ENCODE results near the gene CELSR2.

CELSR2 gene

DNA sequence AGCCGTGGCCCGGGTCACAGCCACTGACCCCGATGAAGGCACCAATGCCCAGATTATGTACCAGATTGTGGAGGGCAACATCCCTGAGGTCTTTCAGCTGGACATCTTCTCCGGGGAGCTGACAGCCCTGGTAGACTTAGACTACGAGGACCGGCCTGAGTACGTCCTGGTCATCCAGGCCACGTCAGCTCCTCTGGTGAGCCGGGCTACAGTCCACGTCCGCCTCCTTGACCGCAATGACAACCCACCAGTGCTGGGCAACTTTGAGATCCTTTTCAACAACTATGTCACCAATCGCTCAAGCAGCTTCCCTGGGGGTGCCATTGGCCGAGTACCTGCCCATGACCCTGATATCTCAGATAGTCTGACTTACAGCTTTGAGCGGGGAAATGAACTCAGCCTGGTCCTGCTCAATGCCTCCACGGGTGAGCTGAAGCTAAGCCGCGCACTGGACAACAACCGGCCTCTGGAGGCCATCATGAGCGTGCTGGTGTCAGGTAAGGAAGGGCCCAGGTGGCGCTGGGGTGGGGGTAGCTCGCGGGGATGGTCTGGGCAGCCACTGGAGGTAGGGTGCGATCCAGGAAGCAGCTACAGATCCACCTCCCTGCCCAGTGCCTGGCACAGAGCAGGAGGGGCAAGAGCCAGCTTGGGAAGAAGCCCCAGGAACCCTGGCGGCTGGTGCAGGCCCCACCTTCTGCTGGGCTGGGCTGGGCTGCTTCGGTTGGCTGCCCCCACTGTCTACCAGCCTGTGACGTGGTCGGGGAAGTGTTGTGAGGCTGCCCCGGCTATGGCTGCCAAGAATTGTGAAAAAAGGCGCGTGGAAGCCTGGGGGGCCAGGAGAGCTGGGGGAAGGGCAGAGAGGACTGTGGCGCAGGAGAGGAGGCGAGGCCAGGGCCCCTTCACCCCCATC, 3.8 kb downstream of the CELSR2 start:
- TF ChIP-seq CTCF (IDR thresholded peaks at IDR 0.05; ENCODE audit: low read depth, low read length): no peak

DNA sequence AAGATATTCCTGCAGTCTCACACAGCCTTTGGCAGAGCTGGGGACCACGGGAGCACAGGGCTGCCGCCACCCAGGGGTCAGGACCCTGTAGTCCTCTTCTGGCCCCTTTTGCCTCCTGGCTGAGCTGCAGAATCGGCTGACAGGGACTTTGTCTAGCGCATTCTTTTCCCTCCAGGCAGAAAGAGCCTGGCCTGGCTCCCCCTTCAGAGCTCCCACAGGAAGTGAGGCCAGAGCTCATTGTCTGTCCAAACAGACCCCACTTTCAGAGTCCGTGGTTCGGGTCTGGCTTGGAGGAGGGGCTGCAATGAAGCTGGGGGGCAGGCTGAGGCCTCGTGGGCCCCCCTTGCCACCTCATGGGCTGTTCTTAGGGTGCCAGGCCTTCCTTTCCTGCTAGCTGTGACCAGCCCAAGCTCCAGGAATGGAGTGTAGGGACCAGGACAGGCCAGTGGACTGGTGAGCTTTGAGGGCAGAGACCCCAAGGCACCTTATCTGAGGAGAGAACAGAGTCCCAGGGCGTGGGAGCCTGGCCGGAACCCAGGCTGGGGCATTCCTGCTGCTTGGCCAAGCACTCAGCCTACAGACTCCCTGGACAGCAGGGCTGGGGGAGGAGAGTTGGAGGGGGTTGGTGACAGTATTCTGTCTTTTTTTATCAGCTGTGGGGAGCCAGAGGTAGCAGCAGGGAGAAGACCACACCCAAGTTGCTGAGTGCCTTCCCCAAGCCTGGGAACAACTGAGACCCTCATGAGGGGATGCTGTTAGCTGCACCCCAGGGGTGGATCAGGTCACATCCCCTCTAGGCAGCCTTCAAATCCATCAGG, 4.7 kb downstream of the CELSR2 start:
- H3K4me3 ChIP-seq (ENCODE audit: low read depth, low read length): no peak overlapping the region
- TF ChIP-seq CTCF (IDR thresholded peaks at IDR 0.05; ENCODE audit: low read depth, low read length): no peak

More for the DNA sequence above, 3.8 kb downstream of the CELSR2 start:
- no peak overlapping the region for H3K4me3 ChIP-seq (ENCODE audit: low read depth, low read length)

GRCh38 chr1:109254621-109255096, 5.3 kb downstream of the CELSR2 start:
- H3K4me3 ChIP-seq (ENCODE audit: low read depth, low read length): no peak overlapping the region
- TF ChIP-seq CTCF (IDR thresholded peaks at IDR 0.05; ENCODE audit: low read depth, low read length): no peak

- no peak for TF ChIP-seq CTCF (IDR thresholded peaks at IDR 0.05; ENCODE audit: low read depth, low read length)
- no peak overlapping the region for H3K4me3 ChIP-seq (ENCODE audit: low read depth, low read length)
Measured at GRCh38 chr1:109255097-109255651, 5.8 kb downstream of the CELSR2 start.

GRCh38 chr1:109255678-109256077, 6.3 kb downstream of the CELSR2 start:
- no peak overlapping the region for H3K4me3 ChIP-seq (ENCODE audit: low read depth, low read length)
- TF ChIP-seq CTCF (IDR thresholded peaks at IDR 0.05; ENCODE audit: low read depth, low read length): no peak

DNA sequence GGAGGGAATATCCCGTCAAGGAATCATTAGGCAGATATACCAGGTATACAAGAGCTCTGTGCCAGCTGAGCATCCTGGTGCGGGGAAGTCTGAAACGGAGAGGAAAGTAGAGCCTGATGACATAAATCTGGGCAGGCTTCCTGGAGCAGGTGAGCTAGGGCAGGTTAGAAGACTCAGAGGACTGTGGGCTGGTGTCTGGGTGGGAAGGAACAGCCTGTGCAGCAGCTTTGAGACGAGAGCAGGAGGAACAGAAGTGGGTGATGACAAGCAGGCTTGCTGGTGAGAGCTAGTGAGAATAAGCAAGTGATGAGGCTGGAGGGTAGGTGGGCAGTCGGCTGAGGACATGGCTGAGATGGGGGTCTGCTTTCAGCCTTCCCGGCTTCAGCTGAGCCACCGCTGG, 6.7 kb downstream of the CELSR2 start:
- H3K4me3 ChIP-seq (ENCODE audit: low read depth, low read length): no peak overlapping the region
- no peak for TF ChIP-seq CTCF (IDR thresholded peaks at IDR 0.05; ENCODE audit: low read depth, low read length)
